Uterus (tissue), 2 donors: Measurements from ENCODE around the gene IRAK1.

ENCODE experiments used
- POLR2A ChIP-seq, 2 donors: fragments of 450-650 bp; IDR thresholded peaks; one replicate each; pipeline ENCODE4 v1.6.1; 2016; ENCODE audit warnings: antibody characterized with exemption in 2 of 2, mild to moderate bottlenecking in 1 of 2, moderate library complexity in 1 of 2
- TF ChIP-seq, protein P1 (sequence below), 4 experiments: fragments of 200-600 bp in 2 of 4; fragments of 450-650 bp in 2 of 4; sonication (generic) in 2 of 4; IDR thresholded peaks; one replicate each; pipeline ENCODE4 v1.5.1; 2016 to 2019; ENCODE audit warnings: antibody characterized with exemption in 4 of 4, mild to moderate bottlenecking in 2 of 4, moderate library complexity in 1 of 4

- no peak for TF ChIP-seq POLR2A (IDR thresholded peaks at IDR 0.05)
- TF ChIP-seq, protein P1, sequence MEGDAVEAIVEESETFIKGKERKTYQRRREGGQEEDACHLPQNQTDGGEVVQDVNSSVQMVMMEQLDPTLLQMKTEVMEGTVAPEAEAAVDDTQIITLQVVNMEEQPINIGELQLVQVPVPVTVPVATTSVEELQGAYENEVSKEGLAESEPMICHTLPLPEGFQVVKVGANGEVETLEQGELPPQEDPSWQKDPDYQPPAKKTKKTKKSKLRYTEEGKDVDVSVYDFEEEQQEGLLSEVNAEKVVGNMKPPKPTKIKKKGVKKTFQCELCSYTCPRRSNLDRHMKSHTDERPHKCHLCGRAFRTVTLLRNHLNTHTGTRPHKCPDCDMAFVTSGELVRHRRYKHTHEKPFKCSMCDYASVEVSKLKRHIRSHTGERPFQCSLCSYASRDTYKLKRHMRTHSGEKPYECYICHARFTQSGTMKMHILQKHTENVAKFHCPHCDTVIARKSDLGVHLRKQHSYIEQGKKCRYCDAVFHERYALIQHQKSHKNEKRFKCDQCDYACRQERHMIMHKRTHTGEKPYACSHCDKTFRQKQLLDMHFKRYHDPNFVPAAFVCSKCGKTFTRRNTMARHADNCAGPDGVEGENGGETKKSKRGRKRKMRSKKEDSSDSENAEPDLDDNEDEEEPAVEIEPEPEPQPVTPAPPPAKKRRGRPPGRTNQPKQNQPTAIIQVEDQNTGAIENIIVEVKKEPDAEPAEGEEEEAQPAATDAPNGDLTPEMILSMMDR (IDR thresholded peaks at IDR 0.05) = no peak
Observed at GRCh38 chrX:154032160-154032559, 12.5 kb upstream of the IRAK1 start.
